GM08714 (cell line): Measurements from ENCODE around the gene PNPLA1.

Experiments
- H3K4me3 ChIP-seq: fragments of 200-500 bp; sonication (Bioruptor generic); 2 replicates; pipeline ENCODE4 v1.5.1; 2014; ENCODE audit warnings: mild to moderate bottlenecking, low read length, inconsistent platforms
- ZNF274 ChIP-seq: IDR thresholded peaks from 2 replicates; pipeline ENCODE4 v1.6.1; 2012; ENCODE audit warnings: mild to moderate bottlenecking, low read depth, low read length

Gene PNPLA1

DNA sequence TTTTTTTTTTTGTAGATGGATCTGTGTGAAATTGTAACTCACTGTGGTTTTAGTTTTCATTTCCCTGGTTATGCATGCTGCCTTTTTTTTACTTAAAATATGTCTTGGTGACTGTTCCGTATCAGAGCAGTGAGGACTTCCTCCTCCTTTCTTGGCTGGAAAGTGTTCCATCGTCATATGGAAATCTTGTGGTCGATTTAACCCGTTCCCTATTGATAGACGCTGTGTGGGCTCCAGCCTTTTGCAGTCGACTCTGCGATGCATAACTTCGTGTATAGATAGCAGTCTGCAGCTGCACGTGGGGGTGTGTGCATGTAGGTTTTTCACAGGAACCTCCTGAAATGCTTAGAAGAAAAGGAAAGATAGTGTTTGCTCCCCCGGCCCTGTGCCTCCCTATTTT, 28.1 kb upstream of the PNPLA1 start:
- no peak for TF ChIP-seq ZNF274
- no peak overlapping the region; the same call in 1 of the 2 replicates for H3K4me3 ChIP-seq

GRCh38 chr6:36242161-36242560, 27.7 kb upstream of the PNPLA1 start:
- H3K4me3 ChIP-seq, result no peak overlapping the region; the same call in 1 of the 2 replicates
- TF ChIP-seq ZNF274, result no peak

DNA sequence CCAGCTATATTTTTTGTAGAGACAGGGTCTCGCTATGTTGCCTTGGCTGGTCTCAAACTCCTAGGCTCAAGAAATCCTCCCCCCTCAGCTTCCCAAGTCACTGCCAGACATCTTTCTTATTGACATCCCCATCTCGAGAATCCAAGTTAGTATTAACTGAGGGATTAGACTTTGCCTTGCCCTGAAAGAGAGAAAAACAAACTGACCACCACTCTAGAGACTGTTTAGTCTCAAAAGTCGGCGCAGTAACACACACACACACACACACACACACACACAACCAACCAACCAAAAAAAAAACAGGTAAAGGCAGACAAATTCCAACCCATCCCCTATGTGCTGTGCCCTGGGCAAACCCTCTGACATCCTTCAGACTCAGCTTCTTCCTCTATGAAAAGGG, 27.2 kb upstream of the PNPLA1 start:
- no peak for TF ChIP-seq ZNF274
- H3K4me3 ChIP-seq, result no peak overlapping the region

GRCh38 chr6:36243562-36244212, 26.2 kb upstream of the PNPLA1 start:
- no peak for TF ChIP-seq ZNF274

DNA sequence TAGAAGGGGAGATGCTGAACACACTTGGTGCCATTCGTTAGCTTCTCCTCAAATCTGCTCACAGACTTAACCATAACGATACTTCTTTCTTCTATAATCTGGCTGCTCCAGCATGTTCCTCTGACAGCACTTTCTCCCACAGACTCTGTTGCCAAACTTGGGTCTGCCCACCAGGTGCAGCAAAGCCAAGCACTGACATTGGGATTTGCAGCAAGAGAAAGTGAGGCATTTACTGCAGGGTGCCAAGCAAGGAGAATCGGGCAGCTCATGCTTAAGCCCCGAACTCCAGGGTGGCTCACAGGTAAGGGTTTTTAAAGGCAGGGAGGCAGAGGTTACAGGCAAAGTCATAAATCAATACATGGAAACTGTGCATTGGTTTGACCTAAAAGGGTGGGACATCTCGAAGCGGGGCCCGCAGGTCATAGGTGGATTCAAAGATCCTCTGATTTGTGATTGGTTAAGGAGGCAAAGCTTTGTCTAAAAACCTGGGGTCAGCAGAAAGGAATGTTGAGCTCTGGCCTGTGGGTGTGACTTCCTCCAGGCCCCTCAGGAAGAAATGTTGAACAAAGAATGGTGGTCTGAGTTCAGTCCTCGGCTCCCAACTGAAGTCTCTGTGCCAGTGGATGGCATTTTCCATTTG, 25.1 kb upstream of the PNPLA1 start:
- no peak overlapping the region for H3K4me3 ChIP-seq

More at GRCh38 chr6:36243562-36244212, 26.2 kb upstream of the PNPLA1 start:
- no peak overlapping the region for H3K4me3 ChIP-seq

DNA sequence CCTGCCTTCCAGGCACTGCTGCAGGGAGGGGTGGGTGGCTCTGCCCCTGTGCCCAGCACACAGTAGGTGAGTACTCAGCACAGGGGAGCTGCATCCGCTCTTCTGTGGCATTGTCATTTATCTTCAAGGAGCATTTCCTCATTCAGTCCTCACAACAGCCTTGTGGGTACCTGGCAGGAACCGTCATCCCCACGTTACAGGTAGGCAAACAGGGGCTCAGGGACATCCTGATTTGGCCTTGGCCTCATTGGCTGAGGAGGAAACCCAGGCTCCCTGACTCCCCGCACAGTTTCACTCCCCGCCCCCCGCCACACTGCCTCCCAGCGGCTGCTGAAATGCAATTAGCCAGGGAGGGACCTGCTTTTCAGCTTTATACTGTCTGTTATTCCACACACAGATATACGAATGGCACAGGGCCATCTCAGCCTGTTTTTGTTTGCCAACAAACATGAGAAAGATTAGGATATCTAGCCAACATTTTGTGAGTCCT, 24.2 kb upstream of the PNPLA1 start:
- no peak overlapping the region for H3K4me3 ChIP-seq
- TF ChIP-seq ZNF274, result no peak

More for the DNA sequence above, 25.1 kb upstream of the PNPLA1 start:
- TF ChIP-seq ZNF274, result no peak

GRCh38 chr6:36246506-36247268, 23.2 kb upstream of the PNPLA1 start:
- no peak for TF ChIP-seq ZNF274

GRCh38 chr6:36247693-36248092, 22.2 kb upstream of the PNPLA1 start:
- no peak overlapping the region for H3K4me3 ChIP-seq
- TF ChIP-seq ZNF274, result no peak

More at GRCh38 chr6:36246506-36247268, 23.2 kb upstream of the PNPLA1 start:
- no peak overlapping the region for H3K4me3 ChIP-seq

DNA sequence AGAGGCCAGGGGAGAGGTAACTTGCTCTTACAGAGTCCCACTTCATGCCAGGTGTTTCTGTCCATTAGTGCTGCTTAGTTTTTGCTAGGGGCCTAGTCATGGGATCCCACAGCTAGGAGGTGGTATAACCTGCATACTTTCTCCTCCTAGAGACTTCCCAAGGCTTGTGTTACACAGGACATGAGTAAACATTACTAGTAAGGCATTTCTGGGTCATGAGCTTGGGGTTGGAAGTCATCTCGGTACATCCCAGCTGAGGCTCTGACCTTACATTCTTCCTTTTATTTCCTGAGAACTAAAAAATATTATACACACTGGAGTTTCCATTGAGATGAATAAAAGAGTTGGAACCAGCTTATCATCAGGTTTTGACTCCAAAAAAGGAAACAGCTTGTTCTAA, 20.9 kb upstream of the PNPLA1 start:
- no peak for TF ChIP-seq ZNF274
- no peak overlapping the region for H3K4me3 ChIP-seq

GRCh38 chr6:36249536-36249935, 20.3 kb upstream of the PNPLA1 start:
- H3K4me3 ChIP-seq, result no peak overlapping the region
- TF ChIP-seq ZNF274, result no peak

- no peak for TF ChIP-seq ZNF274
- no peak overlapping the region for H3K4me3 ChIP-seq
Observed at GRCh38 chr6:36252005-36252404, 17.9 kb upstream of the PNPLA1 start.

- TF ChIP-seq ZNF274, result no peak
- no peak overlapping the region for H3K4me3 ChIP-seq
Observed at GRCh38 chr6:36263390-36264000, 6.4 kb upstream of the PNPLA1 start.

GRCh38 chr6:36265744-36266143, 4.1 kb upstream of the PNPLA1 start:
- no peak for TF ChIP-seq ZNF274
- no peak overlapping the region for H3K4me3 ChIP-seq
